SJSA1 (cell line): ENCODE measurements around the gene ARHGAP29. TPM values are rescaled to one million over a fixed set of nuclear protein-coding genes. Genes with fewer than 3 reads are reported as not detected.

Experiments
- DNase-seq, 2 experiments: peaks; one replicate each; pipeline ENCODE4 v3.0.0-alpha.2; 2015 to 2020; ENCODE audit warnings: low spot score in 2 of 2, low read depth in 1 of 2
- H3K27ac ChIP-seq: fragments of 250-450 bp; sonication (Bioruptor Pico); 2 replicates; pipeline ENCODE4 v1.5.1; 2020; ENCODE audit warnings: mild to moderate bottlenecking, moderate library complexity
- H3K27me3 ChIP-seq: fragments of 250-450 bp; sonication (Bioruptor Pico); replicated peaks from 2 replicates; pipeline ENCODE4 v1.5.1; 2020; ENCODE audit warnings: mild to moderate bottlenecking, moderate library complexity
- H3K36me3 ChIP-seq: fragments of 250-450 bp; sonication (Bioruptor Pico); 2 replicates; pipeline ENCODE4 v1.5.1; 2020; ENCODE audit warnings: mild to moderate bottlenecking
- H3K4me1 ChIP-seq: fragments of 250-450 bp; sonication (Bioruptor Pico); replicated peaks from 2 replicates; pipeline ENCODE4 v1.6.1; 2021; ENCODE audit warnings: mild to moderate bottlenecking
- H3K4me3 ChIP-seq: fragments of 250-450 bp; sonication (Bioruptor Pico); 2 replicates; pipeline ENCODE4 v1.5.1; 2020; ENCODE audit warnings: mild to moderate bottlenecking
- H3K9me3 ChIP-seq: fragments of 250-450 bp; sonication (Bioruptor Pico); replicated peaks from 2 replicates; pipeline ENCODE4 v1.5.1; 2020; ENCODE audit warnings: mild to moderate bottlenecking
- total RNA-seq: library from RNA; depleted of rRNA; stranded (reverse); fragments of >200 nt; shearing (Covaris generic); gene quantifications from 2 replicates; pipeline ENCODE4 v1.2.3, GENCODE V29; 2014

The ARHGAP29 gene
- total RNA-seq, 1 experiment from 2014 or later = 20.6 TPM

- Histone ChIP-seq H3K27ac (no peak overlapping the region), H3K9me3 (no peaks in the 10 kb centered on the region), H3K27me3 (no peaks in the 10 kb centered on the region), H3K4me3 (no peak overlapping the region), H3K4me1 (peaks cover 23% of the 10 kb centered on the region), H3K36me3 (no peaks in the 10 kb centered on the region)
- no peak for DNase-seq
These were observed 16.9 kb upstream of the ARHGAP29 start for GRCh38 chr1:94254073-94254810.

GRCh38 chr1:94253456-94254017 is 16.2 kb upstream of the ARHGAP29 start:
- no peak for DNase-seq
- H3K27me3 ChIP-seq = no peaks in the 10 kb centered on the region
- peaks cover 18% of the 10 kb centered on the region for H3K4me1 ChIP-seq
- no peaks in the 10 kb centered on the region for H3K9me3 ChIP-seq
- no peak overlapping the region for H3K4me3 ChIP-seq
- no peak overlapping the region for H3K27ac ChIP-seq
- no peaks in the 10 kb centered on the region for H3K36me3 ChIP-seq

- Histone ChIP-seq H3K4me3 (no peak overlapping the region), H3K36me3 (peaks cover 6% of the 10 kb centered on the region), H3K4me1 (peaks cover 24% of the 10 kb centered on the region), H3K27me3 (no peaks in the 10 kb centered on the region), H3K27ac (no peak overlapping the region), H3K9me3 (no peaks in the 10 kb centered on the region)
- DNase-seq = no peak
These were observed 13.0 kb upstream of the ARHGAP29 start for GRCh38 chr1:94250341-94250740.

- no peak for DNase-seq
- H3K27ac ChIP-seq = no peak overlapping the region
These were observed 11.7 kb upstream of the ARHGAP29 start for GRCh38 chr1:94248956-94249688.

GRCh38 chr1:94247138-94248094 is 10.0 kb upstream of the ARHGAP29 start:
- H3K27ac ChIP-seq = peak overlapping the region; percentile 37
- peaks cover 14% of the 10 kb centered on the region for H3K4me1 ChIP-seq
- no peaks in the 10 kb centered on the region for H3K9me3 ChIP-seq
- H3K36me3 ChIP-seq = peaks cover 6% of the 10 kb centered on the region
- peak overlapping the region; percentile 99 for H3K4me3 ChIP-seq
- H3K27me3 ChIP-seq = no peaks in the 10 kb centered on the region
- DNase-seq = peak; percentile 63 to 79

More at GRCh38 chr1:94248956-94249688, 11.7 kb upstream of the ARHGAP29 start:
- H3K4me3 ChIP-seq = no peak overlapping the region
- H3K9me3 ChIP-seq = no peaks in the 10 kb centered on the region
- H3K36me3 ChIP-seq = peaks cover 6% of the 10 kb centered on the region
- peaks cover 14% of the 10 kb centered on the region for H3K4me1 ChIP-seq
- H3K27me3 ChIP-seq = no peaks in the 10 kb centered on the region

- H3K4me3 ChIP-seq = peak overlapping the region; percentile 99
- H3K9me3 ChIP-seq = no peaks in the 10 kb centered on the region
- DNase-seq = no peak
- H3K36me3 ChIP-seq = peaks cover 6% of the 10 kb centered on the region
- H3K27ac ChIP-seq = no peak overlapping the region; the same call in 1 of the 2 replicates
- no peaks in the 10 kb centered on the region for H3K27me3 ChIP-seq
- H3K4me1 ChIP-seq = peaks cover 14% of the 10 kb centered on the region
These were observed 9.3 kb upstream of the ARHGAP29 start for GRCh38 chr1:94246692-94247137.

GRCh38 chr1:94245747-94246438 is 8.5 kb upstream of the ARHGAP29 start:
- no peak overlapping the region for H3K4me3 ChIP-seq
- peaks cover 6% of the 10 kb centered on the region for H3K36me3 ChIP-seq
- no peaks in the 10 kb centered on the region for H3K9me3 ChIP-seq
- no peaks in the 10 kb centered on the region for H3K27me3 ChIP-seq
- peaks cover 14% of the 10 kb centered on the region for H3K4me1 ChIP-seq
- DNase-seq = no peak
- H3K27ac ChIP-seq = no peak overlapping the region

GRCh38 chr1:94244816-94245215 is 7.4 kb upstream of the ARHGAP29 start:
- H3K4me3 ChIP-seq = no peak overlapping the region
- H3K27me3 ChIP-seq = no peaks in the 10 kb centered on the region
- no peaks in the 10 kb centered on the region for H3K9me3 ChIP-seq
- DNase-seq = no peak
- no peak overlapping the region for H3K27ac ChIP-seq
- peaks cover 6% of the 10 kb centered on the region for H3K36me3 ChIP-seq
- H3K4me1 ChIP-seq = peaks cover 14% of the 10 kb centered on the region

- no peaks in the 10 kb centered on the region for H3K9me3 ChIP-seq
- peaks cover 14% of the 10 kb centered on the region for H3K4me1 ChIP-seq
- no peak overlapping the region for H3K4me3 ChIP-seq
- no peak for DNase-seq
- H3K27ac ChIP-seq = no peak overlapping the region
- H3K27me3 ChIP-seq = no peaks in the 10 kb centered on the region
- peaks cover 6% of the 10 kb centered on the region for H3K36me3 ChIP-seq
These were observed 6.3 kb upstream of the ARHGAP29 start for GRCh38 chr1:94243665-94244064.

- peaks cover 3% of the 10 kb centered on the region; the same call in 1 of the 2 replicates for H3K4me1 ChIP-seq
- no peaks in the 10 kb centered on the region for H3K27me3 ChIP-seq
- no peak overlapping the region for H3K4me3 ChIP-seq
- no peak for DNase-seq
- no peaks in the 10 kb centered on the region for H3K9me3 ChIP-seq
- peaks cover 4% of the 10 kb centered on the region; the same call in 1 of the 2 replicates for H3K36me3 ChIP-seq
- no peak overlapping the region for H3K27ac ChIP-seq
These were observed 3.4 kb upstream of the ARHGAP29 start for GRCh38 chr1:94240822-94241221.

GRCh38 chr1:94239796-94240195 is 2.4 kb upstream of the ARHGAP29 start:
- no peak for DNase-seq
- Histone ChIP-seq H3K9me3 (no peaks in the 10 kb centered on the region), H3K4me3 (no peak overlapping the region), H3K4me1 (0 out of 2 replicates have a peak, but pooled peaks cover 3% of the 10 kb centered on the region), H3K27me3 (no peaks in the 10 kb centered on the region), H3K27ac (no peak overlapping the region), H3K36me3 (peaks cover 4% of the 10 kb centered on the region; the same call in 1 of the 2 replicates)

GRCh38 chr1:94239051-94239450 is 1.7 kb upstream of the ARHGAP29 start:
- H3K36me3 ChIP-seq = peaks cover 4% of the 10 kb centered on the region; the same call in 1 of the 2 replicates
- H3K9me3 ChIP-seq = no peaks in the 10 kb centered on the region
- no peaks in the 10 kb centered on the region for H3K27me3 ChIP-seq
- no peak overlapping the region for H3K27ac ChIP-seq
- H3K4me1 ChIP-seq = 0 out of 2 replicates have a peak, but pooled peaks cover 3% of the 10 kb centered on the region
- no peak for DNase-seq
- no peak overlapping the region for H3K4me3 ChIP-seq
